Endothelial cell of umbilical vein (primary cell): ENCODE measurements around the gene CRYBA4. TPM values are rescaled to one million over a fixed set of nuclear protein-coding genes. Genes with fewer than 3 reads are reported as not detected.

ENCODE experiments used
- BruUV-seq: library from RNA; stranded (reverse); fragments of 400-500 nt; replicated peaks from 2 replicates; lab custom pipeline; 2021; lab: Mats Ljungman, UMichigan
- CTCF ChIA-PET: fragments of 300-600, 350-600 bp; sonication (Branson Sonifier 250); formaldehyde crosslinking; loops from one replicate; lab custom pipeline; 2021; ENCODE audit warnings: antibody characterized with exemption, inconsistent platforms; lab: Charles Lee
- POLR2A ChIA-PET: fragments of 300-600, 350-600 bp; sonication (Branson Sonifier 250); formaldehyde crosslinking; loops from one replicate; lab custom pipeline; 2021; ENCODE audit warnings: antibody characterized with exemption, inconsistent platforms; lab: Charles Lee
- DNase-seq: peaks from one replicate; pipeline ENCODE4 v3.0.0-alpha.2; 2011; ENCODE audit warnings: low read depth, low spot score
- FAIRE-seq: peaks from 2 replicates; lab custom pipeline; 2011; peaks lifted over from hg19 to GRCh38; lab: Jason Lieb, UNC
- H2AFZ ChIP-seq: 2 replicates; pipeline ENCODE4 v1.6.0; 2012; ENCODE audit warnings: low read depth, low read length, control low read depth, inconsistent platforms
- H3K27ac ChIP-seq: 2 replicates; pipeline ENCODE4 v1.5.1; 2011; ENCODE audit warnings: low read depth, mild to moderate bottlenecking, control low read depth, low read length, moderate library complexity; ENCODE audit not compliant: insufficient read depth
- H3K27me3 ChIP-seq, 2 experiments: 2 replicates each; pipeline versions ENCODE4 v1.6.0 to v1.6.1; 2011; ENCODE audit warnings: low read length in 2 of 2, mixed read lengths in 1 of 2; ENCODE audit not compliant: control insufficient read depth in 2 of 2, insufficient read depth in 2 of 2
- H3K36me3 ChIP-seq, 2 experiments: 2 replicates in 1 of 2; 3 replicates in 1 of 2; pipeline ENCODE4 v1.5.1; 2011; ENCODE audit warnings: low read length in 2 of 2, mild to moderate bottlenecking in 1 of 2, moderate library complexity in 1 of 2; ENCODE audit not compliant: control insufficient read depth in 2 of 2, insufficient read depth in 2 of 2; ENCODE audit errors: extremely low read depth in 1 of 2
- H3K4me1 ChIP-seq: 3 replicates; pipeline ENCODE4 v1.5.1; 2011; ENCODE audit warnings: mild to moderate bottlenecking, low read length; ENCODE audit not compliant: control insufficient read depth, insufficient read depth; ENCODE audit errors: extremely low read depth
- H3K4me2 ChIP-seq: 2 replicates; pipeline ENCODE4 v1.6.1; 2011; ENCODE audit warnings: low read length, control low read depth, mixed read lengths; ENCODE audit not compliant: insufficient read depth
- H3K4me3 ChIP-seq, 3 experiments: fragments of 200-600 bp in 1 of 3; sonication (generic), shearing (Covaris generic) in 1 of 3; replicated peaks in 1 of 3; 2 replicates each; pipeline ENCODE4 v1.5.1; 2011 to 2016; ENCODE audit warnings: control low read depth in 3 of 3, low read length in 3 of 3, mild to moderate bottlenecking in 2 of 3, inconsistent platforms in 1 of 3, low read depth in 1 of 3, moderate library complexity in 1 of 3; ENCODE audit not compliant: insufficient read depth in 1 of 3
- H3K79me2 ChIP-seq: 2 replicates; pipeline ENCODE4 v1.6.0; 2012; ENCODE audit warnings: low read length, inconsistent platforms; ENCODE audit not compliant: control insufficient read depth, insufficient read depth
- H3K9ac ChIP-seq: replicated peaks from 2 replicates; pipeline ENCODE3; 2011; ENCODE audit warnings: low read length, control low read depth; ENCODE audit not compliant: insufficient read depth; ENCODE audit errors: extremely low read depth
- H3K9me1 ChIP-seq: replicated peaks from 3 replicates; pipeline ENCODE4 v1.6.0; 2011; ENCODE audit warnings: mild to moderate bottlenecking, low read length; ENCODE audit not compliant: control insufficient read depth, insufficient read depth; ENCODE audit errors: extremely low read depth
- H3K9me3 ChIP-seq: replicated peaks from 2 replicates; pipeline ENCODE4 v1.5.1; 2012; ENCODE audit warnings: low read length, inconsistent platforms; ENCODE audit not compliant: control insufficient read depth, insufficient read depth
- H4K20me1 ChIP-seq: replicated peaks from 2 replicates; pipeline ENCODE3; 2011; ENCODE audit warnings: mild to moderate bottlenecking, low read length; ENCODE audit not compliant: control insufficient read depth, insufficient read depth; ENCODE audit errors: extremely low read depth
- EZH2 ChIP-seq: IDR thresholded peaks from 2 replicates; pipeline ENCODE4 v1.6.1; 2012; ENCODE audit warnings: borderline replicate concordance, low read depth, mild to moderate bottlenecking, moderate library complexity, low read length, inconsistent platforms; ENCODE audit not compliant: severe bottlenecking
- FOS ChIP-seq: IDR thresholded peaks from 2 replicates; pipeline ENCODE4 v1.6.1; 2011; ENCODE audit warnings: mild to moderate bottlenecking, low read length, moderate library complexity, borderline replicate concordance; ENCODE audit not compliant: insufficient read depth
- GATA2 ChIP-seq: IDR thresholded peaks from 2 replicates; pipeline ENCODE4 v1.7.0; 2011; ENCODE audit warnings: low read depth, mild to moderate bottlenecking, moderate library complexity, mixed read lengths, low read length; ENCODE audit not compliant: insufficient read length, insufficient read depth
- JUN ChIP-seq: IDR thresholded peaks from 2 replicates; pipeline ENCODE4 v1.6.1; 2011; ENCODE audit warnings: borderline replicate concordance, low read depth; ENCODE audit not compliant: insufficient read length, insufficient read depth
- MAX ChIP-seq: IDR thresholded peaks from 2 replicates; pipeline ENCODE4 v1.6.1; 2011; ENCODE audit not compliant: insufficient read depth, insufficient read length
- MYC ChIP-seq: IDR thresholded peaks from one replicate; pipeline ENCODE4 v1.6.1; 2011; ENCODE audit warnings: mild to moderate bottlenecking, low read depth, low read length
- POLR2A ChIP-seq: IDR thresholded peaks from 2 replicates; pipeline ENCODE4 v1.6.1; 2012; ENCODE audit warnings: low read depth, mild to moderate bottlenecking, control low read depth, low read length
- POLR2AphosphoS5 ChIP-seq: IDR thresholded peaks from 2 replicates; pipeline ENCODE4 v1.6.1; 2012; ENCODE audit warnings: low read depth, mild to moderate bottlenecking, control low read depth, low read length, moderate library complexity; ENCODE audit not compliant: insufficient read depth
- dilution Hi-C: fragments of 300-500 bp; cut with MboI; formaldehyde crosslinking; loops from one replicate; pipeline ENCODE4 v1.15.0; 2019; ENCODE audit warnings: low sequenced_read_pairs; ENCODE audit not compliant: extremely low pct_ligation_motif_present
- intact Hi-C: fragments of 100-400 bp; cut with micrococcal nuclease; formaldehyde crosslinking; loops from one replicate; pipeline ENCODE4 v1.10.0; 2022
- polyA plus RNA-seq, 4 experiments: library from polyadenylated mRNA; depleted of rRNA in 3 of 4; stranded (reverse) in 3 of 4; unstranded in 1 of 4; fragments of >200 nt; gene quantifications; 2 replicates each; pipeline versions ENCODE4 v1.2.1 to v1.2.3, GENCODE V29; 2011 to 2012; ENCODE audit warnings: missing spikeins in 1 of 4
- total RNA-seq: library from RNA; stranded (reverse); gene quantifications from 2 replicates; pipeline ENCODE4 v1.2.3, GENCODE V29; 2021
- TF ChIP-seq, protein P1 (sequence below), 2 donors: IDR thresholded peaks; 1 replicate in 1 of 2; 2 replicates in 1 of 2; pipeline ENCODE4 v1.5.1; 2011; ENCODE audit warnings: low read length in 2 of 2, mild to moderate bottlenecking in 2 of 2, moderate library complexity in 2 of 2, control low read depth in 1 of 2, inconsistent platforms in 1 of 2, low read depth in 1 of 2; ENCODE audit not compliant: insufficient read depth in 1 of 2; ENCODE audit errors: extremely low read depth in 1 of 2

CRYBA4 gene
- total and polyA plus RNA-seq, 2 donors (not counting 3 experiments of a cell fraction or from before 2014, with no cell fraction given) = not detected

DNA sequence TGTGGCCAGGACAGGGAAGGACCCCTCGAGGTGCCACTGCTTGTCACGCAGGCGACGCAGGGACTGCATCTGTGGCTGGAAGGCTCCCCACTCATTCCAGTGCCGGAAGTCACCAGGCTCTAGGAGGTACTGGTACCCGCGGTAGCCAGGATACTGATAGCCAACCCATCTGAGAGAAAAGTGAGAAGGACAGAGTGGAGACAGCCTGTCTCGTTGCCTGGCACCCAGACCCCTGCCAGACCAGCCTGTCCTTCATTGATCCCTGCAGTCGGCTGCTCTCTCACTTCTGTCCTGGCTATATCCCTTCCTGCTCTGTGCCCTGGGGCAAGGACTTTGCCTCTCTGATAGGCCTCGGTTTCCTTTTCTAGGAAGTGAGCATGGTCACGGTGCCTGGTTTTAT lies 22.3 kb upstream of the CRYBA4 start:
- FAIRE-seq = no peak
- no peak overlapping the region for H3K4me2 ChIP-seq
- H3K79me2 ChIP-seq = no peaks in the 10 kb centered on the region
- no peaks in the 10 kb centered on the region for H3K9me1 ChIP-seq
- dilution Hi-C loops = no loop called here
- H3K27ac ChIP-seq = no peak overlapping the region
- H3K4me3 ChIP-seq = no peak overlapping the region
- ChIA-PET POLR2A (no interaction called here), CTCF (no interaction called here)
- H3K36me3 ChIP-seq = no peaks in the 10 kb centered on the region
- intact Hi-C loops = no loop called here
- no peak for DNase-seq
- BruUV-seq = no TSS peak
- TF ChIP-seq MAX (no peak), JUN (no peak), GATA2 (no peak), POLR2AphosphoS5 (no peak), MYC (no peak), FOS (no peak), POLR2A (no peak), EZH2 (no peak)
- TF ChIP-seq, protein P1, sequence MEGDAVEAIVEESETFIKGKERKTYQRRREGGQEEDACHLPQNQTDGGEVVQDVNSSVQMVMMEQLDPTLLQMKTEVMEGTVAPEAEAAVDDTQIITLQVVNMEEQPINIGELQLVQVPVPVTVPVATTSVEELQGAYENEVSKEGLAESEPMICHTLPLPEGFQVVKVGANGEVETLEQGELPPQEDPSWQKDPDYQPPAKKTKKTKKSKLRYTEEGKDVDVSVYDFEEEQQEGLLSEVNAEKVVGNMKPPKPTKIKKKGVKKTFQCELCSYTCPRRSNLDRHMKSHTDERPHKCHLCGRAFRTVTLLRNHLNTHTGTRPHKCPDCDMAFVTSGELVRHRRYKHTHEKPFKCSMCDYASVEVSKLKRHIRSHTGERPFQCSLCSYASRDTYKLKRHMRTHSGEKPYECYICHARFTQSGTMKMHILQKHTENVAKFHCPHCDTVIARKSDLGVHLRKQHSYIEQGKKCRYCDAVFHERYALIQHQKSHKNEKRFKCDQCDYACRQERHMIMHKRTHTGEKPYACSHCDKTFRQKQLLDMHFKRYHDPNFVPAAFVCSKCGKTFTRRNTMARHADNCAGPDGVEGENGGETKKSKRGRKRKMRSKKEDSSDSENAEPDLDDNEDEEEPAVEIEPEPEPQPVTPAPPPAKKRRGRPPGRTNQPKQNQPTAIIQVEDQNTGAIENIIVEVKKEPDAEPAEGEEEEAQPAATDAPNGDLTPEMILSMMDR (IDR thresholded peaks at IDR 0.05; ENCODE audit: extremely low read depth in 1 of 2, insufficient read depth in 1 of 2, low read depth in 1 of 2, low read length in 2 of 2) = no peak
- H2AFZ ChIP-seq = no peak overlapping the region
- H3K27me3 ChIP-seq = peaks cover 2 to 9% of the 10 kb centered on the region in 2 experiments
- no peaks in the 10 kb centered on the region for H3K9me3 ChIP-seq
- no peaks in the 10 kb centered on the region for H4K20me1 ChIP-seq
- H3K9ac ChIP-seq = no peak overlapping the region
- H3K4me1 ChIP-seq = no peaks in the 10 kb centered on the region
